ENCODE results near the gene TRIM65.

TRIM65 gene

DNA sequence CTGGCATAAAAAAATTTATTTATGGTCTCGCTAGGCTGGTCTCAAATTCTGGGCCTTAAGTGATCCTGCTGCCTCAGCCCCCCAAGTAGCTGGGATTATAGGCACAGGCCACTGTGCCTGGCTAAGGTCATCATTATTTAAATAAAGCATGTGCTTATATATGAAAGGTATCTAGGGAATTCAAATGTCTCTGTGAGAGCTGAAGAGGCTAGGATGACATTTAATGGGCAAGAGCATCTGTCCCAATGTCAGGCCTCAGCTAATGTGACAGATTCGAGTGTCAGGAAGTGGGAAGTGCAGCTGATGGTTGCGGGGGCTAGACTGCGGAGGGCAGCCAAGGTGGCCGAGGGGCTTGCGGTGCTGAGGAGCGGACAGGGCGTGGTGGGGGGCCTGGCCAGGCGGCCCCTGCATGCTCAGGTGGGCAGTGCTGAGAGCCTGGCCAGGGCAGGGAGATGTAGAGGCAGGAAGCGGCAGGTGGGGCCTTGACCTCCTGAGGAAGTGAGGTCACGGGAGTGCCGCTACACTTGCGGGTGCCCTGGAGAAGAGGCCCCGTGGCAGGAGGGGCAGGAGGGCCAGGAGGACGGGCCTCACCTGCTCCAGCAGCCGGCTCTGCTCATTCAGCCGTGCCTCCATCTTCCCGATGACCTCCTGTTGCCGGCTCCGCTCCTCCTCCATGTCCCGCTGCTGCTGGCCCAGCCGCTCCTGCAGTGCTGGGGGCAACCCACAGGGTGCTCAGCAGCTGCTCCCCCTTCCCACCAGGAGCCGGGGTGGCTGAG lies 20.6 kb upstream of the TRIM65 start:
- no peak for DNase-seq

DNA sequence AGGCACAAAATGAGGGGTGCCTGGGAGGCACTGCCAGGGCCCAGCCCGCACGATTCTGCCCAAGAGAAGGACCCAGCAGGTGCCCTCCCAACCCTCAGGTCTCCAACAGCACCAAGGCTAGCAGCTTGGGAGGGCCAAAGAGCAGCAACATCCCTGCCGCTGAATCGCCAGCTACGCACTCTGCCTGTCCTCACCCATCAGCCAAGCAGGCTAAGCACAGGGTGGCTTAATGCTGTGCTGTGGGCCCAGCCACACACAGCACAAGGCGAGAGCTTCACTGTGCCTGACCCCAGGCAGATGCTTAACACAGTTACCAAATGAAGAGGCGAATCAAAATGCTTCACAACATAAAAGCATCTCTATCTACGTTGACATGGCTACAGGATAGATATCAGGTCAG lies 18.5 kb upstream of the TRIM65 start:
- no peak for DNase-seq

DNA sequence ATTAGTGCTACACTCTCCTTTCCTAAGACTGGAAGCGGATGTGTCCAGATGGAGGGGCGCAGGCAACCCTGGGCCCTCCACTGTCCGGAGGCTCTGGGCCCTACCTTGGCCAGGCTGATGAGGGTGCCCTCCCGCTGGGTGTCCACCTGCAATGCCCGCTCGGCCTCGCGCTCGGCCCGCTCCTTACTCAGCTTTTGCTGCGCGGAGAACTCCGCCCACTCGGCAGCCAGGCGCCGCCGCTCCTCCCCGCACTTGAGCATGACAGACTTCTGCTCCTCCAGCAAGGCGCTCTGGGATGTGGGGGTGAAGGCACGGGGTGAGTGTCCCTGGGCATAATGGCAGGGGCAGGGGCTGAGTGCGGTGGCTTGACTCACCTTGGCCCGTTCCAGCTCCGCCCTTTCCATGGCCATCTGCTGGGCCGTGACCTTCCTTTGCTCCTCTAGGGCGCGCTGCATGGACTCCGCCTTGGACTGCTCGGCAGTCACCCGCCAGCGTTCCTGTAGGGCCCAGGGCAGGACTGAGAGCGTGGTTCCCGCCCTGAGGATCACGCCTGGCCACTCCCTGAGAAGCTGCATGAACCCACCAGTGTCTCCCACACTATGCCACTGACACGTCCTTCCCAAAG lies 18.0 kb upstream of the TRIM65 start:
- no peak for DNase-seq

DNA sequence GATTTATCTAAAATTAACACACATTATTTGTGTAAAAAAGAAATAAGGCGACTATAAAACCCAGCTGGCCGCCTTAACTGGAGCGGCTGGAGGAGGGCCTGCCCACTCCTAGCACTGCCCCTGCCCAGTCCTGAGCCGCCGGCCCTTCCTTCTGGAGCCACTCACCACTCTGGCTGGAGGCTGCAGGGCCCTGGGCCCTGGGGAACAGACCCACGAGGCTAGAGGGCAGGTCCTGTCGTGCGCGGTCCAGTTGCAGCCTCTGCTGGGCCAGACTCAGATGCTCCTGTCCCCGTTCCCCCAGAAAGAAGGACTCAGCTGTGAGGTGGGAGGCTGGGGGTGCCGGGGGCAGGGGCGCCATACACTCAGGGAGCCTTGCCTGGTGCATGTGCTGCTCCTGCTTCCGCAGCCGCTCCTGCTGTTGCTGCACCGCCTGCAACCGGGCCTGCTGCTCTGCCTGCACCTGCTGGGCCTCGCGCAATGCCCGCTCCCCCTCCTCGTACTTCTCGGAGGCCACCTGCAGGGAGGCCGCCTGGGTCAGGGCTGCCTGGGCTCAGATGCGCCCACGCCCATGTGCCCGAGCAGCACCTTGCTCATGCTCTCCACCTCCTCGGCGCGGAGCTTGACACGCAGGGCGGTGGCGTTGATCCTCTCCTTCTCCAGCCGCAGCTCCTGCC lies 16.9 kb upstream of the TRIM65 start:
- DNase-seq = no peak

DNA sequence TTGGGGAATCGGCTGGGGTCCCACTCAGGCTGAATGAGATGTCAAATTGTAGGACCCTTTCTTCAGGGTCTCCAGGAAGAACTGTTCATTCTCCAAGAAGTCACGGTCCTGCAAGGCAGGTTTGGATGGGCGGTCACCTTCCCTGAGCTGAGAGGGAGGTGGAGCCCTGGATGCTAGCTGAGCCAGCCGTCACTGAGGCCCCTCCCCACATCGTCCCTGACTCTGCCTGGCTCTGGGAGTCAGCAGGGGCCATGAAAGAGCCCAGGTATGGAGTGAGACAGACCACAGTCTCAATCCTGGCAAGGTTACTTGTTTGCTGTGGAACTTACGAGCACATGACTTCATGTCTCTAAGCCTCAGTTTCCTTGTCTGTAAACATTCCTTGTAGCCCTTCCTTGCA lies 13.9 kb upstream of the TRIM65 start:
- peak; percentile 58 for DNase-seq

DNA sequence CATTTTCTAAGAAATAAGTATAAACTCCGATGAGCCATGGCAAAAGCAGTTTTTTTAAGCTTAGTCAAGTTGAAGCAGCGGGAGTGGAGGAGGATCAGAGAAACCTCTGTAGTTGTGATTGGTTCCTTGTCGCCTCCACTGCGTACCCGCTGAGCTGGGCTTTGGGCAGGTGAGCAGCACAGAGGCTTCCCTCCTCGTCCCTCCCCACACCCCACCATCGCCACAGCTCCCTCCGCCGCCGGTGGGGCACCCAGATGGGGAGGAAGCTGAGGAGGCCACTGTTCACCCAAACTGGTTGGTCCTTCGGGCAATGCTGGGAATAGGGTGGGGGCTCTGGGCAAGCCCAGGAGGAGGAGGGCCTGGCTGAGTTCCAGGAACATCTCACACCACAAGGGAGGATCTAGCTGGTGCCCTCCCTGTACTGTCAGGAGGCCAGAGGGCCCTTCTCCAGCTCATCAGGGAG lies 13.1 kb upstream of the TRIM65 start:
- DNase-seq = peak; percentile 55

DNA sequence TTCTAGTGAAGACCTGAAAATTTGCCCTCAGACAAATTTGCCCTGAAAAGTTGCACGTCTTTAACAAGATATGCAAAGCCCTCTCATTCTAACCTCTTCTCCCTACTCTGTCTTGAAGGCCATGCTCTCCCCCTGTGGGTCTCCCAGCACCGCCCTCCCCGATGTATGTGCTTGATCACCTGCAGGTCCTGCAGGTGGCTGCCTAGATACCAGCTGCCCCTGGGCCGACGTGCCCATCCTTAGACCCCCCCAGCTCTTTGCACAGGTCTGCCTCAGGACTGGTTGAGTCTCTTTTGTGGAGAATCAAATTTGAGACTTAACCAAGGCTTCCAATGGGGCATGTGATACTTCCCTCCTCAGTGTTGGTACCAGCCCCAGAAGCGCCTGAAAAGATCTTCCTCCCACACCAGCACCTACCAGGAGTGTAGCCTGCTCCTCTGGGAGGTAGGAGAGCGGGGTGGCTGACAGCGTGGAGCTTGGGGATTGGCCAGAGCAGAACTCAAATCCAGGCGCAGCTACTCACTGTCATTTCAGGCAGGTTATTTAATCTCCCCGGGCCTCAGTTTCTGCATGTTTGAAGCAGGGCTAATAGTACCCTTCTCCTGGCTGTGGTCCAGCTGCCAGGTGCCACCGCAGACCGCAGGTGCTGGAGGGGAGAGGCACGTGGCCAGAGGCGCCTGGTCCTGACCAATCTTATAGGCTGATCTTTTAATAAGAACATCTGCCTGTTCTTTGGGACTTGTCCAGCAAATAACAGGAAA lies 12.5 kb upstream of the TRIM65 start:
- DNase-seq = peak; percentile 92

DNA sequence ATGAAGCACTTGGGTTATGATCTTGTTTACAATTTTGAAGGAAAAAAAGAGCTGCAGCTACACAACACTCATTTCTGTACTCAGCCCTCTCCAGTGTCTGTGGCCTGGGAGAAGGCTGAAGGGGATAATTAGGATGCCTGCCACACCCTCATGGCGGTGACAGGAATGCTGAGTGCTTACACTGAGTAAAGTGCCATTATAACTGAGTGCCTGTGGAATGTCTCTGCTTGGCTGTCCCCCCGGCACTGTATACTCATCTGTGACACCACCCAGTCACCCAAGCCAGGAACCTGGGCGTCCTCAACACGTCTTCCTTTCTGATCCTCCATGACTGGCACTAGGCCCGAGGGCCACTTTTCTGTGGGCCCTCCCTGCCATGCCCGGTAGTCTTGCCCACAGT lies 11.4 kb upstream of the TRIM65 start:
- DNase-seq = peak; percentile 90

DNA sequence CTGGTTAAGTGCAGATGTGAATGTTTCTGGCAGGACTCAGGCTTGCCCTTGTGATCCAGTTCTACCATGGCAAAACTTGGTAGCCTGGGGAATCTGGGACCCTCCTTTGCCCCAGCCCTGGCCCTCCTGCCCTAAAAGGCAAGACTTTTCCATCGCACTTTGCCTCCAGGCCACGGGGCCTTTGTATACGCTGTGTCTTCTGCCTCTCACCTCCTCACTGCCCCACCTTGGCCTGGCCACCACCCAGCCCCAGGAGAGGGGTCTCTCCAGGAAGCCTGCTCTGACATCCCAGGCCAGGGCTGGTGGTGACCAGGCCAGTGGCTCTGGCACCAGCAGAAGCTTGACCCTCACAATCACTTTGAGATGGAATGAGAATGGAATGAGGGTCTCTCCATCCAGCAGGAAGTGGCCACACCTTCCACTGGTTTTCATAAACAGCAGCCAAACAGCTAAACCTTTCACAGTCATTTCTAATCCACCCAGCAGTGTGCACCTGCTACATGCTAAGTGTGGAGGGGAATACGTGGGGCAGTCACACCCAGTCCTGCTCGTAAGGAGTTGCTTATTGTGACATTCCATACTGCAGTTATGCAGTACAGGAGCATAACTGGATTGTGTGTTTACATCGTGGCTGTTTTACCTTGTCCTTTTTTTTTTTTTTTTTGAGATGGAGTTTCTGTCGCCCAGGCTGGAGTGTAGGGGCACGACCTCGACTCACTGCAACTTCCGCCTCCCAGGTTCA lies 9.6 kb upstream of the TRIM65 start:
- no peak for DNase-seq

DNA sequence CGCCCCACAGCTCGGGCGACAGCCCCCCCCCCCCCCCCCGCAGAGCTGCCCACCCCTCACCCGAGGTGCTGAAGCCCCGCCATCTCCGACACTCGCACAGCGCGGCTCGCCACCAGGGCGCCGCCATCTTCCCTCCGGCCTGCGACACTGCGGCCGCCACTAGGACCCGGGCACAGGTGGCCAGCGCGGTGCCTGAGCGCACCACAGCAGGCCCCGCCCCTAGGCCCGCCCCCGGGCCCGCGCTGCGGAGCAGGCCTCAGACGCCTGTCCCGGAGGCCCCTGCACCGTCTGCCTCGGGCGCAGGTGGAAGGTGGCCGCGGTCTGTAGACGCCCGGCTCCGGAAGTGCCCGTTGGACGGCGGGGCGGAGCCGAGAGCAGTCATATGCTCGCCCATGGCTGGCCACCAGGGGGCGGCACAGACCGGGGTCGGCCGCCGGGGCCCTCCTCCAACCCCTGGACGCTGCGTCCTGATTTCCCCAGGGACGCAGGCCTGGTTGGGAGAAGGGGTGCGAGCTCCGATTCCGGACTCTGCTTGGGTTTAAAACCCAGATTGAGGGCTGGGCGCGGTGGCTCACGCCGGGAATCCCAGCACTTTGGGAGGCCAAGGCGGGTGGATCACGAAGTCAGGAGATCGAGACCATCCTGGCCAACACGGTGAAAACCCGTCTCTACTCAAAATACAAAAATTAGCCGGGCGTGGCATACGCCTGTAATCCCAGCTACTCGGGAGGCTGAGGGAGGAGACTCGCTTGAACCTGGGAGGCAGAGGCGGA lies 8.2 kb upstream of the TRIM65 start, which contains the start of gene MRPL38:
Gene MRPL38, minus strand, starts transcription at position 136 of the 773 bp plus-strand sequence. Its CDS starts 9 bp downstream, at position 127.
- DNase-seq = peak; percentile 88

DNA sequence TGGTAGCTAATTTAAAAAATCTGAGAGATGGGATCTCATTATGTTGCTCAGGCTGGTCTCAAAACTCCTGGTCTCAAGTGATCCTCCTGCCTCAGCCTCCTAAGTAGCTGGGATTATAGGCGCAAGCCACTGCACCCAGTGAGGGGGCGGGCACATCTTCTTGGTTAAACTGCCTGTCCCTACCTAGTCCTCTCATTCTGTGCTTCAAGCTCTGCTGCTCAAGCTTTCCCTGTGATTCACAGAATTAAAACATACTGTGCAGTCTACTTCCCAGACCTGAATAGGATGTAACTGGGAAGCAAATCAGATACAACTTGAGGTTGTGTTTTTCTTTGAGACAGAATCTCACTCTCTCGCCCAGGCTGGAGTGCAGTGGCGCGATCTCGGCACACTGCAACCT lies 5.7 kb upstream of the TRIM65 start:
- DNase-seq = no peak

DNA sequence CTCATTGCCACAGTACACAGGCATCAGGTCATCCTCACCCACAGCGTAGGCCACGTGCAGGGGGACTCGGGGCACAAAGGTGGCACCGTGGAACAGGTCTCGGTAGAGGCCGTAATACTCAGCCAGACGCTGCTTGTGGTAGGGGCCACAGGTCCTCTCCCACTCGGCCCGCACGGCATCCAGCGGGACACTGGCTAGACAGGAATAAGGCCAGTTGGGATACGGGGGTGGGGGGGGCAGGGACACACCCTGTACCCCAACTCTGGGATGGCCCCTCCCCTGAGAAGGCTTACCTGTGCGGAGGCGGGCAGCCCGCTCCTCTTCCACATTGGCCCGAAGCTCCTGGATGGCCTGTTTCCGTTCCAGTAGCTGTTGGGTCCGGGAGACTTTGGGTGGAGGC lies 5.0 kb upstream of the TRIM65 start:
- DNase-seq = no peak

DNA sequence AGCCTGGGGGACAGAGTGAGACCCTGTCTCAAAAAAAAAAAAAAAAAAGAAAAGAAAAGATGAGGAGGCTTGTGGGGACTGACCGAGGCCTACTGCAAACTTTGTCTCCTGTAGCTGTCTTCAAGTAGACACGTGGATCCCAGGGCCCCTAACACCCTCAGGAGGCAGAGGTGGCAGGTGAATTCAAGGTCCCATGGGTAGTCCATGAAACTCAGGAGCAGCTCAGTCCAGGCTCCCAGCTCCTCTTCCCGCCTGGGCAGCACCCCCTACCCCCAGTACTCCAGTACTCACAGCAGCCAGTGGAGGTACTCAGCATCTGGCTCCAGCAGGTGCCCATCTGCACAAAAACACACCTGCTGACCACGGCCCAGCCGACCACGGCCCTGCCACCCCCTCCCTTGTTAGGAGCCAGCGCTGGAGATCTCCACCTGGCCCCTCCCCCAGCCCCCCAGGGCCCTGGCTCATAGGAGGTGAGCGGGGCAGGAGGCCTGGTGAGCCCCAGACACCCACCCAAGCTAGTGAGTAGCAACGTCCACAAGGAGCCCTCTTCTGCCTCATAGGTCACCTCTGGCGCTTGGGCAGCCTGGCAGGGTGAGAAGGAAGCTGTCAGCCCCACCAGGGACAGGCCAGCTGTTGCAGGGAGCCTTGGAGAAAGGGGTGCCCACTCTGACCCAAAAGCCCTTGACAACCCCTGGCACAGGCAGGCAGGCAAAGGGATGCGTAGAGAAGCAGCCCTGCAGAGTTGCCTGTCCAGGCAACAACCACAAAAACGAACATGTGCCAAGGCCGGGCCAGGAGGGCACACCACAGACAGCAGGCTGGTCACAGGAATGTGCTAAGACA lies 4.2 kb upstream of the TRIM65 start:
- no peak for DNase-seq

DNA sequence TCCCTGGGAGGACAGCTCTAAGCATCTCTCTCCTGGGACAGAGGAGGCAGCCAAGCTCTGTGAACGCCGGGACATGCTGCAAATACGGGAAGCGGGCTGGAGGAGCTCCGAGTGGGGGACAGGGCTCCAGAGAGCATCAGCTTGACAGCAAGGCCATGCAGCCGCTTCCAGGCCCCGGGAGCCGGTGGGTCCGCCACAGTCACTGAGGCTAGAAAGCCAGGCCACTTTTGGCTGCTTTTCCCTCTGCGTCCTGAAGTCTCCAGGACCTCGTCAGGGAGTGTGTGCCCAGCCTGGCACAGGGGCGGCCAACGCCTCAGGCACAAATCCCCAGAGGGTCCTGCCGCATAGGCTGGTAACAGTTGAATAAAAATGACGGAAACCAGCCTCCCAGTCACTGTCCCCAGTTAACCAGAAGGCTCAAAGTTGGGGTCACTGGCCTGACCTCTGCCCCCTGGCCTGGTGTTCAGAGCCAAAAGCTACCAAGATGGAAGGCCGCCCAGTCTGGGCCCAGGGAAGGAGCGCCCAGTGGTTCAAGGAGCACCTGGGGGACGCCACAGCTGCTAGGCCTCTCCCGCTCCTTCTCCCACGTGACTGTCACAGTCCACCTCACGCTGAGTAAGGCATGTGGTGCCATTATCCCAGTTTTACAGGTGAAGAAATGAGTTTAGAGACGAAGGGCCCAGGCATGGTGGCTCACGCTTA lies 3.2 kb upstream of the TRIM65 start:
- DNase-seq = no peak

DNA sequence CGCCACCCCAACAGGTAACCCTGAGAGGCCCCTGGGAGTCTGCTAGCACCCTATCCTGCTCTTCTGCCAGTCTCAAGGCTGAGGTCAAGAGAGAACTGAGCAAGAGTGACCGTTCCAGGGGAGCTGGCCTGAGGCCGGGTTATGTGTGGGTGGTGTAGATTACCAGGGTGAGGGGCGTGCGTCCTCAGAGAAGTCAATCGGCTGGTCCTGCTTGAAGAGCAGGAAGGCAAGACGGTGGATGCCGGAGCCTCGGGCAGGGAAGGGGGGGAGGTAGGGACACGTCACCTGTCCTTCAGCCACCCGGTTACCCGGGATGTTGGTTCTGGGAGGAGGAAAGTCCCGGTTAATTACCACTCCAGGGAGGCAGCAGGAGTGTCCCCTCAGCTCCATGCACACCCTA lies 2.6 kb upstream of the TRIM65 start:
- DNase-seq = no peak

DNA sequence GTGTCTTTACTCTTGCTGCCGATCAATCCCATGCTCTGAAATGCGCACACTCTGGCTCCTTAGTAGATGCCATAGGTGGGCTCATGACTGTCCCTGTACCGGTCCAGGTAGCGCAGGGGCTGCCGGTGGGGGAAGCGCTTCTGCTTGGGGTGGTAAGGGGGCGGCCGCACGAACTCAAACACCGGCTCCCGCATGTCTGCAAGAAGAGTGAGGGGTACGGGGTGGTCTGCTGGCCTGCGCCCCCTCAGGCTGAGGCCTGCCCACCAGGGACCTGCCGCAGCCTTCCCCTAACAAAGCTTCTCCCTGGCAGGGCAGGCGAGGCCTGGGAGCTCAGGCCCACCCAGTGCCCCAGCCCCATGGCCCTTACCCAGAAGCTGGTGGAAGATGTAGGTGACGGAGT lies 2.0 kb upstream of the TRIM65 start:
- DNase-seq = no peak

DNA sequence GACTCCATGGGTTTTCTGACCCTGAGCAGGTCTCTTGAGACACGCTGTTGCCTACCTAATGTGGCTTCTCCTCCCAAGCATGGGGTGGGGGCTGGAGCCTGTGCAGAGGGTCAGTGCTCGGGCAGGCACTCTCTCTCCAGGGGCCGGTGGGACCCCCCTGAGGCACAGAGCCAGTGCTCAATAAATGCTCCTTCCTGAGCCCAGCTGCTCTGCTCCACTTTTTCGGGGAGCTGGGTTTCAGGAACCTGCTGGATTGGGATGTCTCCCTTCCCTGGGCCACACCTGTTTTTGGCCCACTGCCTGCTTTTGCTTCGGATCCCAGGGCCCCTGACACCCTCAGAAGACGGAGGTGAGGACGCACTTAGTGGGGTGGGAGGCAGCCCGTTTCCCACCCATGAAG lies 1.3 kb upstream of the TRIM65 start:
- no peak for DNase-seq

DNA sequence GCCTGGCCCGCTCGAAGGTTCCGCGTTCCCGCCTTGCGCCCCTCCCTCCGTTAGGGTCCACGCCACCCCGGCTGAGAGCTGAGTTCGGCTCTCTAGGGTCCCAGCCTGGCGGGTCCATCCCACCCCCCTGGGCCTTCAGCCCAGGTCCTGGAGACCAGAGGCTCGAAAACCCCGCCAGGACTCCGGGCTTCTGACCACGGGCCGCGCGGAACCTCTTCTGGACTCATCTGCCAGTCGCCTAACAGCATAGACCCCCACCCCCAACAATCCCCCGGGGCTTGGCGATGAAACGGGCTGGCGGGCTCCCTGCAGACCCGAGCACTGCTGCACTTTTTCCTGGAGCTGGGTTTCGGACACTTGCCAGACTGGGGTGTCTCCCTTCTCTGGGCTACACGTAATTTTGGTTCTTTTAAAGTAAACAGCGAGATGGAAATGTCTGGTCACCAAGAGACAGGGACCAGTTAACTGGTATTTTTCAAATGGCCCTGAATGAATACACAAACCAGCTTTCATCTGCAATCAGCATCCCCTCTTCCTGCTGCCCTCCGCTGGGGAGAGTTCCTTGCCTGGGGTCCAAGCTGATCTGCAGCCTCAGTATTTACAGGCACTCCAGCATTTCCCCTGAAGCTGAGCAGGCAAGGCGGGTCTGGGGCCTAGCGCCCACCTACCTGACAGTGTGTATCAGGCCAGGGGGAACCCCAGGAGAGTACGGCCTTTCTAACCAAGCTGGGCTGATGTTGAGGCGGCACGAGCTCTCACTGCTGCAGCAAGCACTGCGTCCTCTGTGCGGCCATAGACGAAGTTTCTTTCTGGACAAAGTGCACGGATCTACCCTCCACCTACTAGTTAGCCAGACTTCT lies 639 bp upstream of the TRIM65 start:
- no peak for DNase-seq

Measured in DMS79 treated with DMSO at 0.1 percent for 48 hours (cell line).